Loucy (cell line): Measurements from ENCODE around the gene MYH13.

Experiments
- CTCF ChIP-seq: fragments of 200-600 bp; sonication (generic); conservative IDR thresholded peaks from 2 replicates; pipeline ENCODE4 v1.5.1; 2014; ENCODE audit warnings: mild to moderate bottlenecking, antibody characterized with exemption, low read length
- EZH2phosphoT487 ChIP-seq: fragments of 200-600 bp; IDR thresholded peaks from 2 replicates; pipeline ENCODE4 v1.6.1; 2018; ENCODE audit warnings: antibody characterized with exemption, mild to moderate bottlenecking, moderate library complexity, borderline replicate concordance

GRCh38 chr17:10323812-10324610, 48.8 kb downstream of the MYH13 start:
- TF ChIP-seq CTCF (no peak), EZH2phosphoT487 (no peak)
